GM19397 (cell line): ENCODE data around the gene PIAS1.
"Not testable (repeated sequence)": the region's sequence is repeated elsewhere in the genome, so short reads cannot be mapped to it uniquely, and the experiment has no call there.

Source experiments
- ATAC-seq: cut with Tn5 transposase; IDR thresholded peaks from one replicate; pipeline ENCODE4 v1.9.1; 2021; ENCODE audit warnings: mild to moderate bottlenecking, moderate library complexity; ENCODE audit not compliant: unreplicated experiment

Gene PIAS1

GRCh38 chr15:68230157-68231100, 176.3 kb downstream of the PIAS1 start:
- ATAC-seq, result no peak

GRCh38 chr15:68231102-68231818, 177.1 kb downstream of the PIAS1 start:
- ATAC-seq, result no peak

- ATAC-seq, result no peak
Measured at GRCh38 chr15:68232449-68232848, 178.3 kb downstream of the PIAS1 start.

GRCh38 chr15:68232937-68233336, 178.8 kb downstream of the PIAS1 start:
- ATAC-seq, result no peak

- ATAC-seq, result no peak
Measured at GRCh38 chr15:68234060-68234459, 179.9 kb downstream of the PIAS1 start.

- ATAC-seq, result not testable (repeated sequence)
Measured at GRCh38 chr15:68234520-68234919, 180.4 kb downstream of the PIAS1 start.

- no peak for ATAC-seq
Measured at GRCh38 chr15:68235022-68235421, 180.9 kb downstream of the PIAS1 start.

DNA sequence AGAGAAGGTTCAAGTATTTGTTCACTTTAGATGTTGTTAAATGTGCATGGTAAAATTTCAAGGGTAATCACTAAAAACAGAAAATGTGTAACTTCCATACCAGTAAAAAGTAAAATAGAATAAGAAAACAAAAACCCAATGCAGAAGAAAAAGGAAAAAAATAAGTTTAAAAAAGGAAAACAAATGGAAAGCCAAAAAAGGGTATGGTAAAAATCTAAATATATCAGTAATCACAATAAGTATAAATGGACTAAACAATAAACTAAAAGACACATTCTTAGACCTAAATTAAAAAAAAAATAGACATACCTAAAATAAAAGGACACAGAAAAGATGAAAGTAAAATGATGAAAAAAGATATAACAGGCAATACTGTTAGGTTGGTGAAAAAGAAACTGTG, 184.9 kb downstream of the PIAS1 start:
- ATAC-seq, result no peak

GRCh38 chr15:68241088-68241935, 187.2 kb downstream of the PIAS1 start:
- no peak for ATAC-seq
